ENCODE data around the gene PCSK6.

PCSK6 gene

DNA sequence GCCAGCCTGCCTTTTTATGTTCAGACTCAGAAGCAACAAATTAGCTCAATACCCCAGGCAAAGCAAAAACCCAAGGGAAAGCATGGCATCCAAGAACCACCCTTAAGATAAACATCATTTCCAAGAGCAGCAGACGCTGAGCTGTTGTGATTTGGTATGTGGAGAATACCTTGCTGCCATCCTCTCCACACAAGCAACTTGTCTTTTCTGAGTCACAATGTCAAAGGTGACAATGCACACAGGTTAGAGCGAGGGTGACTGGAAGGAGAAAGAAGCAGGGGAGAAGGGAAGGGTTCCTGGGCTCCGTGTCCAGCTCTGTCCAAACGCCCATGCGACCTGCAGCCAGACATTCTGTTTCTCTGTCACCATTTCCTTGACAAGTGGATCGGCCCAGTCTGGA, 6.0 kb downstream of the PCSK6 start:
- TF ChIP-seq, protein P1, sequence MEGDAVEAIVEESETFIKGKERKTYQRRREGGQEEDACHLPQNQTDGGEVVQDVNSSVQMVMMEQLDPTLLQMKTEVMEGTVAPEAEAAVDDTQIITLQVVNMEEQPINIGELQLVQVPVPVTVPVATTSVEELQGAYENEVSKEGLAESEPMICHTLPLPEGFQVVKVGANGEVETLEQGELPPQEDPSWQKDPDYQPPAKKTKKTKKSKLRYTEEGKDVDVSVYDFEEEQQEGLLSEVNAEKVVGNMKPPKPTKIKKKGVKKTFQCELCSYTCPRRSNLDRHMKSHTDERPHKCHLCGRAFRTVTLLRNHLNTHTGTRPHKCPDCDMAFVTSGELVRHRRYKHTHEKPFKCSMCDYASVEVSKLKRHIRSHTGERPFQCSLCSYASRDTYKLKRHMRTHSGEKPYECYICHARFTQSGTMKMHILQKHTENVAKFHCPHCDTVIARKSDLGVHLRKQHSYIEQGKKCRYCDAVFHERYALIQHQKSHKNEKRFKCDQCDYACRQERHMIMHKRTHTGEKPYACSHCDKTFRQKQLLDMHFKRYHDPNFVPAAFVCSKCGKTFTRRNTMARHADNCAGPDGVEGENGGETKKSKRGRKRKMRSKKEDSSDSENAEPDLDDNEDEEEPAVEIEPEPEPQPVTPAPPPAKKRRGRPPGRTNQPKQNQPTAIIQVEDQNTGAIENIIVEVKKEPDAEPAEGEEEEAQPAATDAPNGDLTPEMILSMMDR (IDR thresholded peaks at IDR 0.05; ENCODE audit: borderline replicate concordance, extremely low read depth, low read length, poor library complexity, severe bottlenecking): no peak
- no peak for TF ChIP-seq EZH2 (IDR thresholded peaks at IDR 0.05; ENCODE audit: borderline replicate concordance, low read depth, low read length, severe bottlenecking)
- no peak overlapping the region for H3K27ac ChIP-seq (ENCODE audit: low read length)
- DNase-seq (no peak), ATAC-seq (ENCODE audit: insufficient read depth, low read depth) (no peak)
- H3K4me2 ChIP-seq (ENCODE audit: insufficient read depth, low read length): no peak overlapping the region
- no peak overlapping the region for H2AFZ ChIP-seq (ENCODE audit: low read depth, low read length)
- H3K4me3 ChIP-seq (ENCODE audit: low read depth in 1 of 2, low read length in 2 of 2): no peak overlapping the region
- no peaks in the 10 kb centered on the region for H3K9me3 ChIP-seq (ENCODE audit: insufficient read depth, low read length, severe bottlenecking)
- no peaks in the 10 kb centered on the region for H3K36me3 ChIP-seq (ENCODE audit: insufficient read depth, low read length)
- H4K20me1 ChIP-seq (ENCODE audit: insufficient read depth, low read length): no peaks in the 10 kb centered on the region
- no peaks in the 10 kb centered on the region for H3K4me1 ChIP-seq (ENCODE audit: insufficient read depth, low read length)
- no peaks in the 10 kb centered on the region for H3K79me2 ChIP-seq (ENCODE audit: insufficient read depth, low read length)
- H3K27me3 ChIP-seq (ENCODE audit: insufficient read depth, low read length, poor library complexity): no peaks in the 10 kb centered on the region
- no peak overlapping the region for H3K9ac ChIP-seq (ENCODE audit: low read depth, low read length)

- Histone ChIP-seq H3K36me3 (ENCODE audit: insufficient read depth, low read length) (no peaks in the 10 kb centered on the region), H4K20me1 (ENCODE audit: insufficient read depth, low read length) (no peaks in the 10 kb centered on the region), H2AFZ (ENCODE audit: low read depth, low read length) (no peak overlapping the region), H3K79me2 (ENCODE audit: insufficient read depth, low read length) (no peaks in the 10 kb centered on the region), H3K4me2 (ENCODE audit: insufficient read depth, low read length) (no peak overlapping the region), H3K9me3 (ENCODE audit: insufficient read depth, low read length, severe bottlenecking) (no peaks in the 10 kb centered on the region), H3K9ac (ENCODE audit: low read depth, low read length) (no peak overlapping the region), H3K4me3 (ENCODE audit: low read depth in 1 of 2, low read length in 2 of 2) (no peak overlapping the region), H3K27ac (ENCODE audit: low read length) (no peak overlapping the region), H3K4me1 (ENCODE audit: insufficient read depth, low read length) (no peaks in the 10 kb centered on the region), H3K27me3 (ENCODE audit: insufficient read depth, low read length, poor library complexity) (no peaks in the 10 kb centered on the region)
- ATAC-seq (ENCODE audit: insufficient read depth, low read depth): no peak
- DNase-seq: no peak
- no peak for TF ChIP-seq EZH2 (IDR thresholded peaks at IDR 0.05; ENCODE audit: borderline replicate concordance, low read depth, low read length, severe bottlenecking)
- TF ChIP-seq, protein P1 (IDR thresholded peaks at IDR 0.05; ENCODE audit: borderline replicate concordance, extremely low read depth, low read length, poor library complexity, severe bottlenecking): no peak
Observed at GRCh38 chr15:101482526-101483371, 6.8 kb downstream of the PCSK6 start.

- Histone ChIP-seq H3K4me3 (ENCODE audit: low read depth in 1 of 2, low read length in 2 of 2) (no peak overlapping the region), H3K27me3 (ENCODE audit: insufficient read depth, low read length, poor library complexity) (no peaks in the 10 kb centered on the region), H2AFZ (ENCODE audit: low read depth, low read length) (no peak overlapping the region), H4K20me1 (ENCODE audit: insufficient read depth, low read length) (no peaks in the 10 kb centered on the region), H3K4me2 (ENCODE audit: insufficient read depth, low read length) (no peak overlapping the region), H3K79me2 (ENCODE audit: insufficient read depth, low read length) (no peaks in the 10 kb centered on the region), H3K9ac (ENCODE audit: low read depth, low read length) (no peak overlapping the region), H3K27ac (ENCODE audit: low read length) (no peak overlapping the region), H3K36me3 (ENCODE audit: insufficient read depth, low read length) (no peaks in the 10 kb centered on the region), H3K4me1 (ENCODE audit: insufficient read depth, low read length) (no peaks in the 10 kb centered on the region), H3K9me3 (ENCODE audit: insufficient read depth, low read length, severe bottlenecking) (no peaks in the 10 kb centered on the region)
- ATAC-seq (ENCODE audit: insufficient read depth, low read depth) (no peak), DNase-seq (no peak)
- TF ChIP-seq EZH2 (IDR thresholded peaks at IDR 0.05; ENCODE audit: borderline replicate concordance, low read depth, low read length, severe bottlenecking): no peak
- TF ChIP-seq, protein P1 (IDR thresholded peaks at IDR 0.05; ENCODE audit: borderline replicate concordance, extremely low read depth, low read length, poor library complexity, severe bottlenecking): no peak
Observed at GRCh38 chr15:101481917-101482525, 7.5 kb downstream of the PCSK6 start.
